ENCODE results near the gene TSNAX.

GRCh38 chr1:231512147-231512698, 16.2 kb upstream of the TSNAX start:
- TF ChIP-seq, protein P1, sequence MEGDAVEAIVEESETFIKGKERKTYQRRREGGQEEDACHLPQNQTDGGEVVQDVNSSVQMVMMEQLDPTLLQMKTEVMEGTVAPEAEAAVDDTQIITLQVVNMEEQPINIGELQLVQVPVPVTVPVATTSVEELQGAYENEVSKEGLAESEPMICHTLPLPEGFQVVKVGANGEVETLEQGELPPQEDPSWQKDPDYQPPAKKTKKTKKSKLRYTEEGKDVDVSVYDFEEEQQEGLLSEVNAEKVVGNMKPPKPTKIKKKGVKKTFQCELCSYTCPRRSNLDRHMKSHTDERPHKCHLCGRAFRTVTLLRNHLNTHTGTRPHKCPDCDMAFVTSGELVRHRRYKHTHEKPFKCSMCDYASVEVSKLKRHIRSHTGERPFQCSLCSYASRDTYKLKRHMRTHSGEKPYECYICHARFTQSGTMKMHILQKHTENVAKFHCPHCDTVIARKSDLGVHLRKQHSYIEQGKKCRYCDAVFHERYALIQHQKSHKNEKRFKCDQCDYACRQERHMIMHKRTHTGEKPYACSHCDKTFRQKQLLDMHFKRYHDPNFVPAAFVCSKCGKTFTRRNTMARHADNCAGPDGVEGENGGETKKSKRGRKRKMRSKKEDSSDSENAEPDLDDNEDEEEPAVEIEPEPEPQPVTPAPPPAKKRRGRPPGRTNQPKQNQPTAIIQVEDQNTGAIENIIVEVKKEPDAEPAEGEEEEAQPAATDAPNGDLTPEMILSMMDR (IDR thresholded peaks at IDR 0.05) = no peak
- TF ChIP-seq EP300 (IDR thresholded peaks at IDR 0.05; ENCODE audit: low read depth) = no peak
